Measurements from ENCODE around the gene LBX2. TPM values are rescaled to one million over a fixed set of nuclear protein-coding genes. Genes with fewer than 3 reads are reported as not detected.

Gene LBX2
- total RNA-seq, 1 experiment from 2014 or later = 10.1 TPM

DNA sequence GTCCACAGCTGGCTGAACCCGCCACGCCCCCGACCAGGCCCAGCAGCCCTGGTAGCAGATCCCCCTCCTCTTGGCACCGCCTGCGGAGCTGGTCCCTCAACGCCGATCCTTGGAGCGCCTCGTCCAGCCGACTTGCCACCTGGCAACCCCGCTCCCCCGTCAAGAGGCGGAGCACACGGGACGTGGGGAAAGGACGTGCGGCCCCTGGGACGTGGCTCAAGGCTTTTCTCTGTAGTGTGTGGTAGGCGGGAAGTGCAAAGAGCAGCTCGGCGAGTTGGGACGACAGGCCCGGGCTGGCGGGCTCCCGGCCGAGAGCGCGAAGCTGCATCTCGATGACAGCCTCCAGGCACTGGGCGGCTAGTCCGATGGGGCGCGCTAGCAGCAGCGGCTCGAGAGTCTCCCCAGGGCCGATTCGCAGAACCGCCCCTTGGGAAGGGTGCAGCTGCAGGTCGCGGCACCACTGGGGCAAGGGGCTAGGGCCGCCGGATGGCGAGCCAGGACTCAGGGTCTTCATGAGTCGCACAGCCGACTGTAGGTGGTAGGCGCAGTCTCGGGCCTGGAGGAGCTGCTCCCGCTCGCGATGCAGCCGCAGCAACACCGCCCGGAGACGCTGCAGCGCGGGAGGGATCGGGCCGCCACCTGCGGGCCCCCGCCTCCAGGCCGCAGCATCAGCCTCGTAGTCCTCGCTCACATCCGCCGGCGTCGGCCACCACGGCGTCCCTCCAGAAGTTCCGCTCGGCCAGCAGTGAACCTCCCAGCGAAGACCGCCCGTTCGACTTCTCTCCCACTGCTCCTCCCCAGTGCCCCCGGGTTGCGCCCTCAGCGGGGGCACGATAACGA, 17.2 kb downstream of the LBX2 start:
- peak overlapping the region; percentile 86 for H3K9ac ChIP-seq (ENCODE audit: low read length)
- peak overlapping the region; percentile 90 for H3K27ac ChIP-seq (ENCODE audit: low read depth, low read length)
- no peaks in the 10 kb centered on the region for H4K20me1 ChIP-seq (ENCODE audit: insufficient read depth)
- no peaks in the 10 kb centered on the region for H3K9me3 ChIP-seq (ENCODE audit: control insufficient read depth in 1 of 2, insufficient read depth in 1 of 2, low read depth in 1 of 2, low read length in 2 of 2)
- H3K4me3 ChIP-seq (replicated peaks in 1 of 2; ENCODE audit: low read depth in 1 of 2, low read length in 2 of 2) = peak overlapping the region; percentile 61 to 95
- no peaks in the 10 kb centered on the region for H3K9me2 ChIP-seq (ENCODE audit: insufficient read depth)
- TSS peak; percentile 67 for BruUV-seq (replicated peaks)
- peak; percentile 47 for ATAC-seq
- peak overlapping the region; percentile 66 for H3K4me2 ChIP-seq (ENCODE audit: low read length)
- ChIA-PET RAD21 (ENCODE audit: low non-redundant PET in 1 of 2, low total read pairs in 2 of 2, uncharacterized antibody in 2 of 2, unreplicated experiment in 2 of 2) (interaction anchor here in 1 of 2 experiments (0.8 to 1.0 kb wide), 2 partner anchors 48 to 106 kb away, joined by 3 read pairs; partner anchors contain the start of genes AUP1 and HTRA2), POLR2A (interaction anchor here (1.4 to 3.5 kb wide), 2 partner anchors 10 to 27 kb away, joined by 3 to 25 read pairs; partner anchors contain the start of genes INO80B and MRPL53), CTCF (interaction anchor here (1.2 to 2.3 kb wide), 7 partner anchors 8 to 63 kb away, joined by 3 to 12 read pairs (median 9); partner anchors contain the start of genes INO80B and MRPL53)
- H3K79me2 ChIP-seq (ENCODE audit: insufficient read depth, low read length) = peaks cover 31% of the 10 kb centered on the region
- no peak for DNase-seq (ENCODE audit: low read depth, low spot score)
- no peak overlapping the region for H2AFZ ChIP-seq (ENCODE audit: low read depth, low read length, poor library complexity, severe bottlenecking)
- no peaks in the 10 kb centered on the region for H3K27me3 ChIP-seq (ENCODE audit: insufficient read depth, low read length)
- peaks cover 11 to 13% of the 10 kb centered on the region in 2 experiments; a peak in 3 of 4 replicates for H3K36me3 ChIP-seq (ENCODE audit: control insufficient read depth in 1 of 2, insufficient read depth in 2 of 2, low read length in 2 of 2)
- intact Hi-C loops (cut with micrococcal nuclease) = loop anchor here (2.0 kb wide), 2 partner anchors 21 to 27 kb away; partner anchors contain the start of gene INO80B
- H3K4me1 ChIP-seq (ENCODE audit: control insufficient read depth in 1 of 2, insufficient read depth in 2 of 2, low read length in 2 of 2) = peaks cover 12 to 17% of the 10 kb centered on the region in 2 experiments
- TF ChIP-seq CEBPB (IDR thresholded peaks at IDR 0.05; ENCODE audit: low read depth) (no peak), YY1 (IDR thresholded peaks at IDR 0.05; ENCODE audit: extremely low read depth, insufficient replicate concordance, low read depth, low read length) (no peak), ZFX (IDR thresholded peaks at IDR 0.05) (peak; percentile 95), SRF (IDR thresholded peaks at IDR 0.05; ENCODE audit: low read depth) (no peak), ZNF274 (IDR thresholded peaks at IDR 0.05; ENCODE audit: low read depth, low read length) (no peak)

DNA sequence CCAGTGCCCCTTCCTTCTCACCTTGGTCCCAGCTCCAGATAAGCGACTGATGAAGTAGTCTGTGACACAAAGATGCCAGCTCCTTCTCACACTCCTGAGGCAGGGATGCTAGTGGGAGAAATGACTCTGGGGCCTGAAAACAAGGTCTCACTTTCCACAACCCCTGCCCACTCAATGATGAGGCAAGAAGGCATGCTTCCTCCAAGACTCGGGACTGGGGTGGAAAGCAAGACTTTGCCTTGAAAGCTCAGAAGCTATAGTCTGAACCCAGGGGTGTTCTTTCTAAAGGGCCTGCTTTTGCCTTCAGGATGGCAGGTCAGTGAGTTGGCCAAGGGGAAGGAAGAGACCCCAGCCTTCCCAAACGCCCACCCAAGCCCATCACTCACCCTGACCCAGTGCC, 18.0 kb downstream of the LBX2 start:
- Histone ChIP-seq H3K27me3 (ENCODE audit: insufficient read depth, low read length) (no peaks in the 10 kb centered on the region), H3K9ac (ENCODE audit: low read length) (peak overlapping the region; percentile 86), H3K36me3 (ENCODE audit: control insufficient read depth in 1 of 2, insufficient read depth in 2 of 2, low read length in 2 of 2) (peaks cover 11 to 13% of the 10 kb centered on the region in 2 experiments; a peak in 3 of 4 replicates), H3K9me3 (ENCODE audit: control insufficient read depth in 1 of 2, insufficient read depth in 1 of 2, low read depth in 1 of 2, low read length in 2 of 2) (no peaks in the 10 kb centered on the region), H3K4me2 (ENCODE audit: low read length) (peak overlapping the region; percentile 66), H3K79me2 (ENCODE audit: insufficient read depth, low read length) (peaks cover 31% of the 10 kb centered on the region), H4K20me1 (ENCODE audit: insufficient read depth) (no peaks in the 10 kb centered on the region), H2AFZ (ENCODE audit: low read depth, low read length, poor library complexity, severe bottlenecking) (no peak overlapping the region), H3K9me2 (ENCODE audit: insufficient read depth) (no peaks in the 10 kb centered on the region), H3K27ac (ENCODE audit: low read depth, low read length) (peak overlapping the region; percentile 90), H3K4me1 (ENCODE audit: control insufficient read depth in 1 of 2, insufficient read depth in 2 of 2, low read length in 2 of 2) (peaks cover 12 to 17% of the 10 kb centered on the region in 2 experiments), H3K4me3 (replicated peaks in 1 of 2; ENCODE audit: low read depth in 1 of 2, low read length in 2 of 2) (peak overlapping the region; percentile 61 to 95)
- ChIA-PET CTCF (no interaction called here), POLR2A (interaction anchor here (1.4 to 3.5 kb wide), 2 partner anchors 9 to 26 kb away, joined by 3 to 25 read pairs; partner anchors contain the start of genes INO80B and MRPL53), RAD21 (ENCODE audit: low non-redundant PET in 1 of 2, low total read pairs in 2 of 2, uncharacterized antibody in 2 of 2, unreplicated experiment in 2 of 2) (no interaction called here)
- no peak for DNase-seq (ENCODE audit: low read depth, low spot score)
- BruUV-seq (replicated peaks) = no TSS peak
- intact Hi-C loops (cut with micrococcal nuclease) = no loop called here
- ATAC-seq = no peak
- TF ChIP-seq, protein P1, sequence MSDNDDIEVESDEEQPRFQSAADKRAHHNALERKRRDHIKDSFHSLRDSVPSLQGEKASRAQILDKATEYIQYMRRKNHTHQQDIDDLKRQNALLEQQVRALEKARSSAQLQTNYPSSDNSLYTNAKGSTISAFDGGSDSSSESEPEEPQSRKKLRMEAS (IDR thresholded peaks at IDR 0.05) = no peak
- TF ChIP-seq SIN3A (IDR thresholded peaks at IDR 0.05; ENCODE audit: low read depth) = no peak
- no peak for TF ChIP-seq RAD21 (IDR thresholded peaks at IDR 0.05; ENCODE audit: low read depth)
- TF ChIP-seq, protein P2, sequence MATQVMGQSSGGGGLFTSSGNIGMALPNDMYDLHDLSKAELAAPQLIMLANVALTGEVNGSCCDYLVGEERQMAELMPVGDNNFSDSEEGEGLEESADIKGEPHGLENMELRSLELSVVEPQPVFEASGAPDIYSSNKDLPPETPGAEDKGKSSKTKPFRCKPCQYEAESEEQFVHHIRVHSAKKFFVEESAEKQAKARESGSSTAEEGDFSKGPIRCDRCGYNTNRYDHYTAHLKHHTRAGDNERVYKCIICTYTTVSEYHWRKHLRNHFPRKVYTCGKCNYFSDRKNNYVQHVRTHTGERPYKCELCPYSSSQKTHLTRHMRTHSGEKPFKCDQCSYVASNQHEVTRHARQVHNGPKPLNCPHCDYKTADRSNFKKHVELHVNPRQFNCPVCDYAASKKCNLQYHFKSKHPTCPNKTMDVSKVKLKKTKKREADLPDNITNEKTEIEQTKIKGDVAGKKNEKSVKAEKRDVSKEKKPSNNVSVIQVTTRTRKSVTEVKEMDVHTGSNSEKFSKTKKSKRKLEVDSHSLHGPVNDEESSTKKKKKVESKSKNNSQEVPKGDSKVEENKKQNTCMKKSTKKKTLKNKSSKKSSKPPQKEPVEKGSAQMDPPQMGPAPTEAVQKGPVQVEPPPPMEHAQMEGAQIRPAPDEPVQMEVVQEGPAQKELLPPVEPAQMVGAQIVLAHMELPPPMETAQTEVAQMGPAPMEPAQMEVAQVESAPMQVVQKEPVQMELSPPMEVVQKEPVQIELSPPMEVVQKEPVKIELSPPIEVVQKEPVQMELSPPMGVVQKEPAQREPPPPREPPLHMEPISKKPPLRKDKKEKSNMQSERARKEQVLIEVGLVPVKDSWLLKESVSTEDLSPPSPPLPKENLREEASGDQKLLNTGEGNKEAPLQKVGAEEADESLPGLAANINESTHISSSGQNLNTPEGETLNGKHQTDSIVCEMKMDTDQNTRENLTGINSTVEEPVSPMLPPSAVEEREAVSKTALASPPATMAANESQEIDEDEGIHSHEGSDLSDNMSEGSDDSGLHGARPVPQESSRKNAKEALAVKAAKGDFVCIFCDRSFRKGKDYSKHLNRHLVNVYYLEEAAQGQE (IDR thresholded peaks at IDR 0.05; ENCODE audit: low read depth) = no peak
- no peak for TF ChIP-seq SRF (IDR thresholded peaks at IDR 0.05; ENCODE audit: low read depth)
- TF ChIP-seq POLR2AphosphoS5 (IDR thresholded peaks at IDR 0.05; ENCODE audit: low read depth, low read length) = no peak
- TF ChIP-seq, protein P3, sequence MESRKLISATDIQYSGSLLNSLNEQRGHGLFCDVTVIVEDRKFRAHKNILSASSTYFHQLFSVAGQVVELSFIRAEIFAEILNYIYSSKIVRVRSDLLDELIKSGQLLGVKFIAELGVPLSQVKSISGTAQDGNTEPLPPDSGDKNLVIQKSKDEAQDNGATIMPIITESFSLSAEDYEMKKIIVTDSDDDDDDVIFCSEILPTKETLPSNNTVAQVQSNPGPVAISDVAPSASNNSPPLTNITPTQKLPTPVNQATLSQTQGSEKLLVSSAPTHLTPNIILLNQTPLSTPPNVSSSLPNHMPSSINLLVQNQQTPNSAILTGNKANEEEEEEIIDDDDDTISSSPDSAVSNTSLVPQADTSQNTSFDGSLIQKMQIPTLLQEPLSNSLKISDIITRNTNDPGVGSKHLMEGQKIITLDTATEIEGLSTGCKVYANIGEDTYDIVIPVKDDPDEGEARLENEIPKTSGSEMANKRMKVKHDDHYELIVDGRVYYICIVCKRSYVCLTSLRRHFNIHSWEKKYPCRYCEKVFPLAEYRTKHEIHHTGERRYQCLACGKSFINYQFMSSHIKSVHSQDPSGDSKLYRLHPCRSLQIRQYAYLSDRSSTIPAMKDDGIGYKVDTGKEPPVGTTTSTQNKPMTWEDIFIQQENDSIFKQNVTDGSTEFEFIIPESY (IDR thresholded peaks at IDR 0.05; ENCODE audit: extremely low read depth, insufficient replicate concordance, low read length) = no peak
